Urothelium cell line (cell line): Measurements from ENCODE around the gene DDX6.
"Not testable (repeated sequence)": the region's sequence is repeated elsewhere in the genome, so short reads cannot be mapped to it uniquely, and the experiment has no call there.

ENCODE experiments used
- DNase-seq: peaks from one replicate; pipeline ENCODE4 v3.0.0; 2011; ENCODE audit warnings: low spot score, mixed read lengths
- FAIRE-seq: peaks from 2 replicates; lab custom pipeline; 2011; peaks lifted over from hg19 to GRCh38; lab: Jason Lieb, UNC

The DDX6 gene, protein sequence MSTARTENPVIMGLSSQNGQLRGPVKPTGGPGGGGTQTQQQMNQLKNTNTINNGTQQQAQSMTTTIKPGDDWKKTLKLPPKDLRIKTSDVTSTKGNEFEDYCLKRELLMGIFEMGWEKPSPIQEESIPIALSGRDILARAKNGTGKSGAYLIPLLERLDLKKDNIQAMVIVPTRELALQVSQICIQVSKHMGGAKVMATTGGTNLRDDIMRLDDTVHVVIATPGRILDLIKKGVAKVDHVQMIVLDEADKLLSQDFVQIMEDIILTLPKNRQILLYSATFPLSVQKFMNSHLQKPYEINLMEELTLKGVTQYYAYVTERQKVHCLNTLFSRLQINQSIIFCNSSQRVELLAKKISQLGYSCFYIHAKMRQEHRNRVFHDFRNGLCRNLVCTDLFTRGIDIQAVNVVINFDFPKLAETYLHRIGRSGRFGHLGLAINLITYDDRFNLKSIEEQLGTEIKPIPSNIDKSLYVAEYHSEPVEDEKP

DNA sequence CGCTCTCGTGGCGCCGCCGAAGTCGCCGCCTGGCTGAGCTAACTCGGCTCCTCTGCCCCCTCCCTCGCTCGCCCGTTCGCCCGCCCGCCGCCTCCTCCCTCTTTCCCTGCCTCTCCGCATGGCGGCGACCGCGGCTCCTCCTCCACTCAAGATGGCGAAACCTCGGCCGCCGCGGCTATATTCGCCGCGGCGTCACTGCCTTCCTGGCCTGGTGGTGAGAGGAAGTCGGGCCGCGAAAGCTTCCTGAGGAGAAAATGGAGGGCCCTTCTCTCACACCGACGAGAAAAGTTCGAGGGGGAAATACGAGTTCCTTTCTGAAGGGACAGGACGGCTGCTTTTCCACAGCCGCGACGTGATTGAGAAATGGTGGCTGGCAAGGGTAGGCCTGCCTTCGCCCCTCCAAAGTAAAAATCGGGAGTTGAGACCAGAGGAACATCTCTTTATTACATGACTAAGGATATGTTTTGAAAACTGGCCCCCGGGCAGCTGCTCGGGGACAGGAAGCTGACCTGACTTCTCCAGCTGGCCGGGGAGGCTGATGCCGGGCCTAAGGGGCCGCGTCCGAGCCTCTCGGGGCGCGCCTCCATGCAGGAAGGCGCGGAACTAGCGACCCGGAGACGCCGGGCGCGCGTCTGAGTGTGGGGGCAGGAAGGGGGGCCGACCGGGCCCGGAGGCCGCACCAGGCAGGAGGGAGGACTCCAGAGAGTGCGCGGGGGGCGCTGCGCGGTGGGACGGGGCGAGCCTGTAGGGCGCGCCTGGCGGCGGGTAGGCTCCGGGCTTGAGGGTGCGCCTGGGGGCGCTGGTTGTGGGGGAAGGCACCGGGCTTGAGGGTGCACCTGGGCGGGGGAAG, at the start of gene DDX6:
DDX6 (minus strand) TSS at position 54 of the 850 bp plus-strand sequence. CDS start 4,913 bp downstream, outside the sequence.
- no peak for FAIRE-seq
- DNase-seq = peak; percentile 87

DNA sequence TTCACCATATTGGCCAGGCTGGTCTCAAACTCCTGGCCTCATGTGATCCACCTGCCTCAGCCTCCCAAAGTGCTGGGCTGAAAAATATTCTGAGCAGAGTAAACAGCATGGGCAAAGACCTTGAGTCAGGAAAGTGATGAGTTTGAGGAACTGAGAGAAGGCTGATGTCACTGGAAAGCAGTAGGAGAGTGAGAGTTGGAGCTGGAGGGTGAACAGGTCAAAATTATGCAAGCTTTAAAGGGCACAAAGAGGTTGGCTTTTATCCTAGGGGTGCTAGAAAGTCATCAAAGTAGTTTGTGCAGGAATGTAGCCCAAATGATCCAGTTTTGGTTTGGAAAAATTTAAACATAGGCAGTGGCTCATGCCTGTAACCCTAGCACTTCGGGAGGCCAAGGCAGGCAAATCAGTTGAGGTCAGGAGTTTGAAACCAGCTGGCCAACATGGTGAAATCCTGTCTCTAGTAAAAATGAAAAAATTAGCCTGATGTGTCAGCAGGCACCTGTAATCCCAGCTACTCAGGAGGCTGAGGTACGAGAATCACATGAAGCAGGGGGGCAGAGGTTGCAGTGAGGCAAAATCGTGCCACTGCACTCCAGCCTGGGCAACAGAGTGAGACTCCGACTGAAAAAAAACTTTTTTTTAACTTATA, 48.1 kb upstream of the DDX6 start:
- FAIRE-seq (no peak), DNase-seq (no peak)

DNA sequence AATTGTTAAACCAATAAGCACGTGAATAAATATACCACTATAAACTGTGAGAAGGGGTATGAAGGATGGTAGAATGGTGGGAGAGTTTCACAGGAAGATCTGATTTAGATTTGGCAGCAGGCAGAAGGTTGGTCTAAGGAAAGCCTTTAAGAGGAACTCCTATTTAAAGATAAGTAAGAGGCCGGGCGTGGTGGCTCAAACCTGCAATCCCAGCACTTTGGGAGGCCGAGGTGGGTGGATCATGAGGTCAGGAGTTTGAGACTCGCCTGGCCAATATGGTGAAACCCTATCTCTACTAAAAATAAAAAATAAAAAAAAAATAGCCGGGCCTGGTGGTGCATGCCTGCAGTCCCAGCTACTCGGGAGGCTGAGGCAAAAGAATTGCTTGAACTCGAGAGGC, 46.9 kb upstream of the DDX6 start:
- FAIRE-seq (no peak), DNase-seq (no peak)

DNA sequence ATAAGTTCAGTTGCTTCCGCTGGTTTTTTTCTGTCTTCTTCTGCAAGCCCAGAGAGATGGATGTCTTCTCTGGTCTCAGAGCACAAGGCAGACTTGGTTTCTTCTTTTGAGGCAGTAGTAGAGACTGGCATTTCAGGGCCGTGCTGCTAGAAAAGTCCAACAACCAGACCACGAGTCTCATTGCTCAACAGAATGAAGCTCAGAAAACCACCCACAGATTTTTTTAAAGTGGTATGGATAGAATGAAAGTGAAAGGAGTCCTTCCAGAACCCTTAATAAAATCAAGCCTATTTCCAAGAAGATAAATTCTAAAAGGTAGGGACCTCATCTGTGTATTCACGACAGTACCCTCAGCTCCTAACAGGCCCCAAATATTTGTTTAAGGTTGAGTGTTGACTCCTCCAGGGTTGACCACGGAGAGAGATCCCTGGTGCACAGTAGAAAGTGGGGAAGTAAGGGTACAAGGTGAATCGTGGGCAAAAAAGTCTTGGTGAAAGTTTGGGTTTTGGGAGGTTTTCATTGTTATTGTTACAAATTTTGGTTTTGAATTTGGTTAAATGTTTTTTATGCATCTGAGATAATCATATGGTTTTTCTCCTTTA, 43.6 kb upstream of the DDX6 start:
- FAIRE-seq = no peak
- no peak for DNase-seq

DNA sequence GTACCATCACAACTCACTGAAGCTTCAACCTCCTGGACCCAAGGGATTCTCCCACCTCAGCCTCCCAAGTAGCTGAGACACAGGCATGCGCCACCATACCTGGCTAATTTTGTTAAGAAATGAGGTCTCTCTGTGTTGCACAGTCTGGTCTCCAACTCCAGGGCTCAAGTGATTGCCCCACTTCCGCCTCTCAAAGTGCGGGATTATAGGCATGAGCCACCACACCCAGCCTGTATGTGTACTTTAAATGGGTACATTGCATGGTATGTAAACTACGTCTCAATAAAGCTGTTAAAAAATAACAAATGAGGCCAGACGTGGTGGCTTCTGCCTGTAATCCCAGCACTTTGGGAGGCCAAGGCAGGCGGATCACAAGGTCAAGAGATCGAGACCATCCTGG, 36.2 kb upstream of the DDX6 start:
- DNase-seq = no peak
- FAIRE-seq = no peak

DNA sequence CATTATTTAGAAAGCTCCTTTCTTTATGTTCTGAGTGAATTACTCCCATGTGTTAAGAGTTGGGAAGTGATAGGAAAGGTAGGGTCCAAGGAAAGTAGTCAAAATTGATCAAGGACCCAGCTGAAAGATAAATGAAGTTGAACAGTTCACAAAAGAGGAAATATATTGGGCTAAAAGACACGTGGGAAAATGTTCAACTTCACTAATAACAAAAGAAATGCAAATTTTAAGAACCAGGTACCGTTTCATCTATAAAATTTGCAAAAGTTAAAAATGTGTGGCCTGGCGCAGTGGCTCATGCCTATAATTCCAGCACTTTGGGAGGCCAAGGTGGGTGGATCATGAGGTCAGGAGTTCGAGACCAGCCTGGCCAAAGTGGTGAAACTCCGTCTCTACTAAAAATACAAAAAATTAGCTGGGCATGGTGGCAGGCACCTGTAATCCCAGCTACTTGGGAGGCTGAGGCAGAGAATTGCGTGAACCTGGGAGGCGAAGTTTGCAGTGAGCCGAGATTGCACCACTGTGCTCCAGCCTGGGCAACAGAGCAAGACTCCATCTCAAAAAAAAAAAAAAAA, 32.1 kb upstream of the DDX6 start:
- not testable (repeated sequence) for DNase-seq, FAIRE-seq

DNA sequence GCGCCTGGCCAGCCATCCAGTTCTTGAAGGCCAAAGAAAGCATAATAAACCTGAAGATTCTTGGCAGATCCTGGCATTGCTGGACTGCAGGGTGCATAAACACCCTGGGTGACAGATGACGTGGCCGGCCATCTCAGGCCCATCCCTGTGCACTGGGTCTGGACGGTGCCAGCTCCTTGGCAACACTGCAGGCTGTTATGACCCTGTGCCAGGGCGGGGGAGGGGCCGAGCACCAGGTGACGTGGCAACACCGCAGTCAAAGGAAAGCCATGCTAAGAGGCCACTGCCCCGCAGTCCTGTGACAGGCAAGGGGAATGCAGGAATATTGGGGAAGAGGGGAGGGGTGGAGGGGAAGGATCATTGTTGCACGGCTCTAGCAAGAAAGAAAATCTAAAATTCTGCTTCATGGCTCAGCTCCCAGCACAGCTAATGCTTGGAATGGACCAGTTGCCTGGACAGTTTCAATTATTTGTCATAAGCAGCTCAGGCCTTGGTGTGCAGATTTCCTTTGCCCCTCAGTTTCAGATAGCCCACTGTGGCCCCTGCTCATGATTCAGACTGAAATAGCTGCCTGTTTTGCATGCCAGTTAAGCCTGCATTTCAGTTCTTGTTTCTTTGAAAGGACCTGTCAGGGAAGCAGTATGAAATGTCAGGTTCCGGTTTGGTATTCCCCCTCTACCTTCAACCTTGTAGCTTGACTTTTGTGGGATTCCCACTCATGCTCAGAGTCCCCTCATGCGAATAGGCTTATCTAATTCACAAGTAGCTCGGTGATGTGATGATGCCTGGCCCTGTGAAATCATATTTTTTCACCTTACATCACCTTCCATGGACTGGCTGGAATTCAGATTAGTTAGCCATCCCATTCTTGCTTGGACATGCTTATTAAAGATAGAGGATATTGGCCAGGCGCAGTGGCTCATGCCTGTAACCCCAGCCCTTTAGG, 29.7 kb upstream of the DDX6 start:
- no peak for FAIRE-seq
- peak; percentile 12 for DNase-seq

DNA sequence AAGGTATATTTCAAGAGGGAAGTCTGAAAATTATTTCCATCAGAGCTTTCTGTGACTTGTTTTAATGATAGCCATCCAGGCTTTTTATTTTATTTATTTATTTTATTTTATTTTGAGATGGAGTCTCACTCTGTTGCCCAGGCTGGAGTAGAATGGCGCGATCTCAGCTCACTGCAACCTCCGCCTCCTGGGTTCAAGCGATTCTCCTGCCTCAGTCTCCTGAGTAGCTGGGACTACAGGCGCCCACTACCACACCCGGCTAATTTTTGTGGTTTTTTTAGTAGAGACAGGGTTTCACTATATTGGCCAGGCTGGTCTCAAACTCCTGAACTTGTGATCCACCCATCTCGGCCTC, 29.0 kb upstream of the DDX6 start:
- DNase-seq, FAIRE-seq: not testable (repeated sequence)

DNA sequence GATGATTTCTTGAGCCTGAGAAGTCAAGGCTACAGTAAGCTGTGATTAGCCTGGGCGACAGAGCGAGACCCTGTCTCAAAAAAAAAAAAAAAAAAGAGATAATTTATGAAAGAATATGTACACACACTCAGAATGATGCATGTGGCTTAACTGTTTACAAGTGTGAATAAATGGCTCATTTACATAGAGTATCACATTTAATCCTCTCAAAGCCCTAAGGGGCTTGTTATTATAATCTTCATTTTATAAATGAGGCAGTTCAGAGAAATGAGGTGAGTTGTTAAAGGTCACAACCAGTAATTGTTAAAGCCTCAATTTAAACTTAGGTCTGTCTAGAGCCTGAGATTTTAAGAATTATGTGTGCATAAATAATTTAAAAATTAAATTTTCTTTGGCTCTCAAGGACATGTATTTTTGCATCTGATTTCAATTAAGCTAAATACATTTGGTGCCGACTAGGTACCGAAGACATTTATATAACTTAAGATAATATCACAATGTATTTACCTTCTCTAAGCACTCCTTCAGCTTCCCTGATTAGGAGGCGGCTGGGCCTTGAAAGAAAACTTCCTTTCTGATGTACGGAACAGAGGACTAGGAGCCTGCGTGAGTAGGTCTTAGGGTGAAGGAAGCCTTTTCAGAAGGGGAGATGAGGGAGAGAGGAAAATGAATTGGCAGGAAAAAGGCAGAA, 28.5 kb upstream of the DDX6 start:
- FAIRE-seq (no peak), DNase-seq (no peak)

DNA sequence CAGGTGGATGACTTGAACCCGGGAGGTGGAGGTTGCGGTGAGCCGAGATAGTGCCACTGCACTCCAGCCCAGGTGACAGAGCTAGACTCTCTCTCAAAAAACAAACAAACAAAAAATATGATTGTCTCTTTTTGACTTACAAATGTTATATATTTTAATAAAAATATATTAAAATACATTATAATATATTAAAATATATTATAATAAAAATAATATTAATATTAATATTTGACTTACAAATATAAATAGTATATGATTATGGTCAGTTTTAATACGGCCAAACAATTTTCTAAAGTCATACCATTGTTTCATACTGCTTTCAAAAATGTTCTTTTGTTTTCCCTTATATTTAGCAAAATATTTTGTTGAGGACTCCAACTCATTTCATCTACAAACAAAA, 27.2 kb upstream of the DDX6 start:
- FAIRE-seq (no peak), DNase-seq (no peak)

DNA sequence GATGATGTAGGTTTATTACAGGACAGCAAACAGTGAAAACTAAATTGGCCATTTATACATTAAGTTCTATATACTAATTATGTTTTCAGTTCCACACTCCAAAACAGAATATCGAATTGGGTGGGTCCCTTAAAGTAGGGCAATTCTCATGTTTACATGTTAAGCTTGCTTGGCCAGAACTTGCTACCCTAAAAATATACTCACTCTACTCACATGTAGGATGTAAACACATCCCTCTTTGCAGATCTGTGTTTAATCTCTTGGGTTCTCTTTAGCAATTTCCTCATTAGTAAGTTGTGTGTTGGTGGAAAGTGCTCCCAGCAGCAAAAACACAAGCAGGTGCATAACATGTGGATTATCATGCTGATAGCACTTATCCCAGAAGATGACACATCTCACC, 22.6 kb upstream of the DDX6 start:
- no peak for FAIRE-seq
- DNase-seq = no peak

DNA sequence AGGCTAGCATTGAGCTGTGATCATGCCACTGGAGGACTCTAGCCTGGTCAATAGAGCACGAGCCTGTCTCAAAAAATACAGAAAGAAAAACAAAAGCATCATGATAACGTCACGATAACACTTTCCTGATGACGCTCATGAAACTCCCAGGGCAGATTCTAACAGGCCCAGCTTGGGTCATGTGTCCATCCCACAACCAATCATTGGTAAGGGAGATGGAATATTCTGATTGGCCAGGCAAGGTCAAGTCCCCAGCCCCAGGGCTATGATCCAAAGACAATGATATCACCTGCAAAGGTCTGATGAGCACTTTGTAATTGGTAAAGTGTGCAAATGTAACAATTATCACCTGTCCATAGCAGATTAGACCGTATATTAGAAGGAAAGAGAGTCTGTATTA, 21.5 kb upstream of the DDX6 start:
- FAIRE-seq (no peak), DNase-seq (no peak)

DNA sequence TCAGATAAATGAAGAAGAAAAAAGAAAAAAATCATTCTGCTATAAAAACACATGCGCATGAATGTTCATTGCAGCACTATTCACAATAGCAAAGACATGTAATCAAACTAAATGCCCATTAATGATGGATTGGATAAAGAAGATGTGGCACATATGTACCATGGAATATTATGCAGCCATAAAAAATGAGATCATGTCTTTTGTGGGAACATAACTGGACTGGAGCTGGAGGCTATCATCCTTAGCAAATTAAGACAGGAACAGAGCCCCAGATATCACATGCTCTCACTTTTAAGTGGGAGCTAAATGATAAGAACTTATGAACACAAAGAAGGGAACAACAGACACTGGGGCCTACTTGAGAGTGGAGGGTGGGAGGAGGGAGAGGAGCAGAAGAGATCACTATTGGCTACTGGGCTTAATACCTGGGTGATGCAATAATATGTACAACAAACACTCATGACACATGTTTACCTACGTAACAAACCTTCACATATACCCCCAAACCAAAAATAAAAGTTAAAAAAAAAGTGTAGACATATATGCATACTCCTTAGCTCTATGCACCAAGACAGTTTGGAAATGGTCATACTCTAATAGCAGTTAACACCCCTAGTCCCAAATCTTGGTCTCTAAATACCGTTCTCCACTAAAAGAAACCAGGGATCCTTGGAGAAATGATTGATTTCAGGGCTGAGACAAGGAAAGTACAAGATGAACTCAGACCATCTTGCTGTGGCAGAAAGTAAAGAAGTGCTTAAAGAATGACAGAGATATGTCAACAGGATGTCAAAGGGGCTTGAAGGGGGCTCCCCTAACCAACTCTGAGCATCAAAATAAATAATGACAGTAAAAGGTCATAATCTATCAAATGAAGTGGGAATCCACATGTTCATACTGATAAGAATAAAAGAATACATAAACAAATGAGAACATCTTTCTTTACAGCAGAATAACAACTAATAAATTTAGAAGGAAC, 17.1 kb upstream of the DDX6 start:
- no peak for DNase-seq
- no peak for FAIRE-seq

DNA sequence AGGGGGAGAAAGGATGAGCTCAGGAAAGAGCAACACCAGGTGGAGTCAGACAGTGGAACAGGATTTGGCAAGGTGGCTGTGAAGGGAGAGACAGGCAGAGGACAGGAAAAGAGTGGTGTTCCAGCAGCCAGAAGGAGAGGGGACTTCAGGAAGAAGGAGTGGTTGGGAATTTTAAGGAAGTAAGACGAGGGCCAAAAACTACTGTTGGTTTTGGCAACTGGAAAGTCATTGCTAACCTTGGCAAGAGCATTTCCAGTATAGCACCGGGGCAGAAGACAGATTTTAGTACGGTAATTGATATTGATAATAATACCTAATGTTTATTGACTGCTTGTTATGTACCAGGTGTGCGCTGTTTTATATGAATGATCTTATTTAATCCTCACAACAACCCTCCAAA, 15.4 kb upstream of the DDX6 start:
- no peak for DNase-seq
- FAIRE-seq = no peak

DNA sequence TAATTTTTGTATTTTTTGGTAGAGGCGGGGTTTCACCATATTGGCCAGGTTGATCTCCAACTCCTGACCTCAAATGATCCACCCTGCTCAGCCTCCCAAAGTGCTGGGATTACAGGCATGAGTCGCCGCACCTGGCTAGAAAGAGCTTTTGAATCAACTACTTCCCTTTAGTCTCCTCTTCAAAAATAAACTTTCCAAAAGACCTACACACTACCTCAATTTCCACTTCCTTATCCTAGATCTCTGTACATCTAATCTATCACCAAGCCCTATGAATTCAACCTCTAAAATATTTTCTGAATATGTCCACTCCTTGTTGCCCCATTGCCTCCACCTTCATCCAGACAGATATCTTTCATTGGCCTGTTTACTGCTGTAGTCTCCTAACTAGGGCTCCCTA, 13.1 kb upstream of the DDX6 start:
- DNase-seq = no peak
- no peak for FAIRE-seq

DNA sequence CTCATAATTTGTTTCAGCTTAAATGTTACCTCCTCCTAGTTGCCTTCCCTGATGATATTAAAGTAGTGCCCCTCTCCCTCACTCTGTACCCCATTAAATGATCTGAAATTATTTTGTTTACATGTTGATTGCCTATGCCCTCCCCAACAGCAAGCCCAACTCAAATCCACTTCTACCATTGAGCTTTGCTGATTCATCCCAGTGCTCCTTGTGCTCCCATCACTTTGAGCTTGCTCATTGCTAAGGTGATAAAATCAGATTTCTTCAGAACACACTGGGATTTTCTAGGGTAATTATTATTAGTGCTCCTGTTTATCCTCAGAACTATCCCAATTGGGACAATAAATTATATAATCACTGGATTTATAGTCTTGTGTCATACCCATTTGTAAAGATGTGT, 8.4 kb upstream of the DDX6 start:
- no peak for DNase-seq
- no peak for FAIRE-seq

DNA sequence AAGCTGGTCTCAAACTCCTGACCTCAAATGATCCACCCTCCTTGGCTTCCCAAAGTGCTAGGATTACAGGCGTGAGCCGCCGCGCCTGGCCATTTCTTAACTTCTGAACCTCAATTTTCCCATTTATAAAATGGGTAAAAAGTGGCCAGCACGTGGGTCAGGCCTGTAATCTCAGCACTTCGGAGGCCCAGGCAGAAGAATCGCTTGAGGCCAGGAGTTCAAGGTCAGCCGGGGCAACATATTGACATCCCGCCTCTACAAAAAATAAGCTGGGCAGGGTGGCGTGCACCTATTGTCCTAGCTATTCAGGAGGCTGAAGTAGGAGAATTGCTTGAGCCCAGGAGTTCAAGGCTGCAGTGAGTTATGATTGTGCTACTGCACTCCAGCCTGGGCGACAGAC, 6.5 kb upstream of the DDX6 start:
- DNase-seq = no peak
- FAIRE-seq = no peak

DNA sequence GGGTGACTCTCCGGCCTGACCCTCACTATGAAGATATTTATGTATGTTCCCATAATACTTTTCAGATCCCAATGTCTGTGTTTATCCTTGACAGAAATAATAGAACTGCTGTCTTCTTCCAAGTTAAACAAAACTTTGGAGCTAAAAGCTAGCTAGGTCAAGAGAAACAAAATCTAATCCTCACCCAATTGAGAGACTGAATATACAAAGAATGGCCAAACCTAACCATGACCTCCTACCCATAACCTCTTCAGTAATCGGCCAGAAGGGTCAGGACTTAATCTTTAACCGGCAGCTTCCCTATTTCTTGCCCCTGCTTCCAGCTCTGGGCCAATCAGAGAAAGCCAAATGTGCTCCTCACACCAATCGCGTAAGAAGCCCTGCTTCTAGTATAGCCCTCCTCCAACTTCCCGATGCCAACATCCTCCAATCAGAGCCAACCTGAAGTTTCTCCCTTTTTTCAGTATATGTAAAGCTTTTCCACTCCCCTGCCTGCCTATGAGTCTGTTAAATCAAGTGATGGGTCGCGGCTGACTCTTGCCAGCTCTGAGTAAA, 1.7 kb upstream of the DDX6 start:
- FAIRE-seq = no peak
- DNase-seq = peak; percentile 56
